ENCODE measurements around the gene S100PBP. TPM values are rescaled to one million over a fixed set of nuclear protein-coding genes. Genes with fewer than 3 reads are reported as not detected.
"Not testable (repeated sequence)": the region's sequence is repeated elsewhere in the genome, so short reads cannot be mapped to it uniquely, and the experiment has no call there.

The S100PBP gene
- total and polyA plus RNA-seq, 10 donors = 15.5 to 76.3 (median 52.0) TPM

DNA sequence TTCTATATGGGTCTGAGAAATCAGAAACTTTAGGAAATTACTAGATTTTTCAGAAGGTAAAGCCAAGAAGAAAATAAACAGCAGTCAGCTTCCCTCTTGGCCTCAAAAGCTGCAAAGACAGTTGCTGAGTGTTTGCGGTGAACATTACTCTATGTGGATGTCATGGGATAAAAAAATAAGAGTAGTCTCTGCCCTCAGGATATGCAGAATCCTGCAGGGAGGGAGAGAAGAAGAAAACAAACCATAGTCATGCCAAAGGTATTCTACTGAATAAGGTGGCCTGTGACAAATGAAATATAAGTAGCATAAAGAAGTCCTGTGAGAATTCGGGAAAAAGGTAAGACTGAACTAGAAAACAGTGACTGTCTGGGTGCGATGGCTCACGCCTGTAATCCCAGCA, 19.3 kb upstream of the S100PBP start:
- 94 to 97% (median 97%) methylated on average over 4 of the region's 4 CpGs for WGBS, 5 donors

DNA sequence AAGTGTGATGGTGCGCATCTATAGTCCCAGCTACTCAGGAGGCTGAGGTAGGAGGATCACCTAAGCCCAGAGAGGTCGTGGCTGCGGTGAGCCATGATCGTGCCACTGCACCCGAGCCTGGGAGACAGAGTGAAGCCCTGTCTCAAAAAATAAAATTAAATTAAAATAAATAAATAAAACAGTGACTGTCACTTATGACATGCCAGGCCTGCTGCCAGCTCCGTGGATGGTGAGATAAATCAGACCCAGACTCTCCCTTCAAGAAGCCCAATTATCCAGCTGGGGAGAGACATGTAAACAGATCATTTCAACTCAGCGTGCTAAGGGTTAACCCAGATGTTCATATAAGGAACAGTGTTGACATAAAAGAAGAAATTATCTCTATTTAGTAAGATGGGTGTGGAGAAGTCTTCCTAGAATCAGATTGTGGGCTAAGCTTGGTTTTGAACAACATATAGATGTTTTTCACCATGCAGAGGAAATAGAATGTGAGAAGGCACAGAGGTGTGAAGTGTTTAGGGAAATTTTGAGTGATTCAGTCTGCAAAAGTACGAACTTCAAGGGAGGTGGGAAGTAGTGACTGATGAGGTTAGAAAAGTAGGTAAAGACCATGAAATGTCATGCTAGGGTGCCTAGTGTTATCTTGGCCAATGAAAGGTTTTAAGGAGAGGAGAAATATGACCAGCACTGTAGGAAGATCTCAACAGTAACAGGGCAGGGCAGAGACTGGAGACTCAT, 18.6 kb upstream of the S100PBP start:
- TF ChIP-seq POLR2AphosphoS5 (IDR thresholded peaks at IDR 0.05) = no peak
- no peak for TF ChIP-seq POLR2A (IDR thresholded peaks at IDR 0.05)
- TF ChIP-seq, protein P1, sequence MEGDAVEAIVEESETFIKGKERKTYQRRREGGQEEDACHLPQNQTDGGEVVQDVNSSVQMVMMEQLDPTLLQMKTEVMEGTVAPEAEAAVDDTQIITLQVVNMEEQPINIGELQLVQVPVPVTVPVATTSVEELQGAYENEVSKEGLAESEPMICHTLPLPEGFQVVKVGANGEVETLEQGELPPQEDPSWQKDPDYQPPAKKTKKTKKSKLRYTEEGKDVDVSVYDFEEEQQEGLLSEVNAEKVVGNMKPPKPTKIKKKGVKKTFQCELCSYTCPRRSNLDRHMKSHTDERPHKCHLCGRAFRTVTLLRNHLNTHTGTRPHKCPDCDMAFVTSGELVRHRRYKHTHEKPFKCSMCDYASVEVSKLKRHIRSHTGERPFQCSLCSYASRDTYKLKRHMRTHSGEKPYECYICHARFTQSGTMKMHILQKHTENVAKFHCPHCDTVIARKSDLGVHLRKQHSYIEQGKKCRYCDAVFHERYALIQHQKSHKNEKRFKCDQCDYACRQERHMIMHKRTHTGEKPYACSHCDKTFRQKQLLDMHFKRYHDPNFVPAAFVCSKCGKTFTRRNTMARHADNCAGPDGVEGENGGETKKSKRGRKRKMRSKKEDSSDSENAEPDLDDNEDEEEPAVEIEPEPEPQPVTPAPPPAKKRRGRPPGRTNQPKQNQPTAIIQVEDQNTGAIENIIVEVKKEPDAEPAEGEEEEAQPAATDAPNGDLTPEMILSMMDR (IDR thresholded peaks at IDR 0.05 in 8 of 11, conservative IDR thresholded peaks at IDR 0.05 in 3 of 11) = no peak
- no peak for DNase-seq
- Histone ChIP-seq H3K4me3 (no peak overlapping the region), H3K4me1 (peaks cover 0 to 49% (median 20%) of the 10 kb centered on the region in 6 donors), H3K27me3 (replicated peaks in 1 of 7) (no peaks in the 10 kb centered on the region), H3K9me3 (no peaks in the 10 kb centered on the region), H3K27ac (peak overlapping the region in 7 of 8 donors; percentile 2 to 66 (median 34)), H3K36me3 (peaks cover 0 to 97% (median 34%) of the 10 kb centered on the region in 6 donors)
- 75 to 88% (median 82%) methylated on average over 8 of the region's 8 CpGs for WGBS, 5 donors
- intact Hi-C loops (cut with DNase I; ENCODE audit: low total_unique reads) = no loop called here

More for the DNA sequence above, 19.3 kb upstream of the S100PBP start:
- intact Hi-C loops (cut with DNase I; ENCODE audit: low total_unique reads) = no loop called here
- H3K4me1 ChIP-seq = peaks cover 0 to 52% (median 20%) of the 10 kb centered on the region in 6 donors
- no peaks in the 10 kb centered on the region for H3K9me3 ChIP-seq
- TF ChIP-seq, protein P1 (IDR thresholded peaks at IDR 0.05 in 8 of 11, conservative IDR thresholded peaks at IDR 0.05 in 3 of 11) = no peak
- TF ChIP-seq POLR2AphosphoS5 (IDR thresholded peaks at IDR 0.05) = no peak
- no peak for TF ChIP-seq POLR2A (IDR thresholded peaks at IDR 0.05)
- H3K27me3 ChIP-seq (replicated peaks in 1 of 7) = no peaks in the 10 kb centered on the region
- peaks cover 0 to 99% (median 36%) of the 10 kb centered on the region in 6 donors for H3K36me3 ChIP-seq
- H3K27ac ChIP-seq = peak overlapping the region in 5 of 8 donors; percentile 2 to 66 (median 59)
- DNase-seq = no peak
- H3K4me3 ChIP-seq = no peak overlapping the region

DNA sequence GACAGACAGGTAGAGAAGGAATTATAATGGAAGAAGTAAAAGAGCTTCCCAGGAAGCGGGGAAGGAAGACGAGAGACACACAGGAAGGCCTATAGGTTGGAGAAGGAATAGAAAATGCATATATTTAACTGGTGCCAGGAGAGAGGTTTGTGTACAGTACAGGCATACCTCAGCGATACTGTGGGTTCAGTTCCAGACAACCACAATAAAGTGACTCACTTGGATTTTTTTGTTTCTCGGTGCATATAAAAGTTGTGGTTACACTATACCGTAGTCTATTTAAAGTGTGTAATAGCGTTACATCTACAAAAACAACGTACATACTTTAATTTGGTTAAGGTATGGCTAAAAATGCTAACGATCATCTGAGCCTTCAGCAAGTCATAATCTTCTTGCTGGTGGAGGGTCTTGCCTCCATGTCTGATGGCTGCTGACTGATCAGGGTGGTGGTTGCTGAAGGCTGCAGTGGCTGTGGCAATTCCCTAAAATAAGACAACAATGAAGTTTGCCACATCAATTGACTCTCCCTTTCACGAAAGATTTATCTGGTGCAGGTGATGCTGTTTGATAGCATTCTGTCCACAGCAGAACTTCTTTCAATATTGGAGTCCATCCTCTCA, 16.2 kb upstream of the S100PBP start:
- Histone ChIP-seq H3K27ac (peak overlapping the region in 1 of 8 donors; percentile 35), H3K27me3 (replicated peaks in 1 of 7) (no peaks in the 10 kb centered on the region), H3K4me3 (no peak overlapping the region), H3K9me3 (no peaks in the 10 kb centered on the region), H3K4me1 (peaks cover 0 to 47% (median 20%) of the 10 kb centered on the region in 6 donors), H3K36me3 (peaks cover 0 to 96% (median 33%) of the 10 kb centered on the region in 6 donors)
- TF ChIP-seq POLR2A (IDR thresholded peaks at IDR 0.05) (no peak), POLR2AphosphoS5 (IDR thresholded peaks at IDR 0.05) (no peak)
- TF ChIP-seq, protein P1 (IDR thresholded peaks at IDR 0.05 in 8 of 11, conservative IDR thresholded peaks at IDR 0.05 in 3 of 11) = no peak
- DNase-seq = no peak
- intact Hi-C loops (cut with DNase I; ENCODE audit: low total_unique reads) = no loop called here
- WGBS, 5 donors = 58 to 85% (median 70%) methylated on average over 9 of the region's 9 CpGs

DNA sequence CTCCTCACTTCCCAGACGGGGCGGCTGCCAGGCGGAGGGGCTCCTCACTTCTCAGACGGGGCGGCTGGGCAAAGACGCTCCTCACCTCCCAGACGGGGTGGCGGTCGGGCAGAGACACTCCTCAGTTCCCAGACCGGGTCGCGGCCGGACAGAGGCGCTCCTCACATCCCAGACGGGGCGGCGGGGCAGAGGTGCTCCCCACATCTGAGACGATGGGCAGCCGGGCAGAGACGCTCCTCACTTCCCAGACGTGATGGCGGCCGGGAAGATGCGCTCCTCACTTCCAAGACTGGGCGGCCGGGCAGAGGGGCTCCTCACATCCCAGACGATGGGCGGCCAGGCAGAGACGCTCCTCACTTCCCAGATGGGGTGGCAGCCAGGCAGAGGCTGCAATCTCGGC, 13.0 kb upstream of the S100PBP start:
- H3K27me3 ChIP-seq (replicated peaks in 1 of 7); DNase-seq; H3K27ac ChIP-seq; intact Hi-C loops (cut with DNase I; ENCODE audit: low total_unique reads); H3K9me3 ChIP-seq; H3K4me3 ChIP-seq: not testable (repeated sequence)
- H3K4me1 ChIP-seq = peaks cover 0 to 22% (median 9%) of the 10 kb centered on the region in 6 donors
- WGBS, 5 donors = 96 to 100% (median 98%) methylated on average over 16 to 29 of the region's 30 CpGs
- peaks cover 0 to 98% (median 40%) of the 10 kb centered on the region in 6 donors for H3K36me3 ChIP-seq
